ENCODE measurements around the gene TNIK.

Gene TNIK

DNA sequence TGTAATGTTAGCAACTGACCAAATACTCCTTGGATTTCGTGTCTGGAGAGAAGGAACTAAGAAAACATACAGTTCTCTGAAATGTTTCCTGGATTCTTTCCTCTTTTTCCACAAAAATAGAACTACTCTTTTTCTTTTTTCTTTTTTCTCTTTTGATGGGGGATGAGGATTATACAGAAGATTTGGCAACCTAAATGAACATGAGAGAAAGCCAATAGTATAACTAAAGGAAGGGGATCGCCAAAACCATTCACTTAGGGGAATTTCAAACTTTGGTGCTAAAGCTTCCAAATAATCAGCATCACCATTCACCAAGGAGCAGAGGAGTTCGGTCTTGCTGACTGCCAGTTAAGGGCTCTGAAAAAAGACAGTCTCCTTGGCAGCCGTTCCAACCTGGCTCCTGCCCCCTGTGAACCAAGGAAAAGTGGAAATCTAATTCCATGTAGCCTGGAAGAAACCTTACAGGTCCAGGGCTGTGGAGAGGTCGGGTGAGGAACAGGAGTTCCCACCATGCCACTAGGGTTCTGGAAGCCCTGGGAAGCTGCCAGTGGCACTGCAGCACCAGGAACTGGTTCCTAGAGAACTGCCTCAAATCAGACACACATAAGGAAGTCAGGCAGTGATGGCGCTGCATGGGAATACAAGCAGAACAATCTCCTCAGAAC is 176.9 kb downstream of the TNIK start:
- H3K27me3 ChIP-seq (ENCODE audit: insufficient read depth, low read length, poor library complexity, severe bottlenecking), result no peaks in the 10 kb centered on the region
- no peak overlapping the region for H2AFZ ChIP-seq (ENCODE audit: low read length)
- no peak overlapping the region for H3K4me2 ChIP-seq (ENCODE audit: low read depth, low read length, poor library complexity, severe bottlenecking)

DNA sequence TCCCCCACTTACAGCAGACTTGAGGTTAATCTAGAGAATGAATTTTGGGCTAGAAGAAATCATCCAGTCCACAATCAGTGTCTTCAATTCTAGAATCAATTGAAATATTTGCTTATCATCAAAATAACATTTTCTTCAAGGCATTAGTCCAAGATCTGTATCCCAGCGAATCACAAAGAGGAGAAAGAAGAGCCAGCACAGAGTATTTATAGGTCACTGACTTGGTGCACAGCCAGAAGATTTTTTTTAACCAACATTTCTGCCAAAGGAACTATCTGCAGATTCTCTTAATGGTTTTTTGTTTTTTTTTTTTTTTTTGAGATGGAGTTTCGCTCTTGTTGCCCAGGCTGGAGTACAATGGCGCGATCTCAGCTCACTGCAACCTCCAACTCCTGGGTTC is 178.2 kb downstream of the TNIK start:
- H3K4me3 ChIP-seq (ENCODE audit: low read length, poor library complexity, severe bottlenecking), result no peak overlapping the region
- H3K9ac ChIP-seq (ENCODE audit: low read depth, low read length, poor library complexity, severe bottlenecking), result no peak overlapping the region
- peaks cover 4% of the 10 kb centered on the region for H4K20me1 ChIP-seq (ENCODE audit: insufficient read depth, low read length, poor library complexity, severe bottlenecking)
- H3K36me3 ChIP-seq (ENCODE audit: insufficient read depth, low read length), result no peaks in the 10 kb centered on the region
- H3K4me1 ChIP-seq (ENCODE audit: insufficient read depth, low read length, poor library complexity, severe bottlenecking), result peaks cover 33% of the 10 kb centered on the region
- H3F3A ChIP-seq (ENCODE audit: low read depth), result no peaks in the 10 kb centered on the region
- H3K9me3 ChIP-seq (ENCODE audit: insufficient read depth, low read depth, low read length), result no peaks in the 10 kb centered on the region
- H2AFZ ChIP-seq (ENCODE audit: low read length), result no peak overlapping the region
- no peak for TF ChIP-seq EZH2phosphoT487 (IDR thresholded peaks at IDR 0.05; ENCODE audit: borderline replicate concordance)
- TF ChIP-seq, protein P1, sequence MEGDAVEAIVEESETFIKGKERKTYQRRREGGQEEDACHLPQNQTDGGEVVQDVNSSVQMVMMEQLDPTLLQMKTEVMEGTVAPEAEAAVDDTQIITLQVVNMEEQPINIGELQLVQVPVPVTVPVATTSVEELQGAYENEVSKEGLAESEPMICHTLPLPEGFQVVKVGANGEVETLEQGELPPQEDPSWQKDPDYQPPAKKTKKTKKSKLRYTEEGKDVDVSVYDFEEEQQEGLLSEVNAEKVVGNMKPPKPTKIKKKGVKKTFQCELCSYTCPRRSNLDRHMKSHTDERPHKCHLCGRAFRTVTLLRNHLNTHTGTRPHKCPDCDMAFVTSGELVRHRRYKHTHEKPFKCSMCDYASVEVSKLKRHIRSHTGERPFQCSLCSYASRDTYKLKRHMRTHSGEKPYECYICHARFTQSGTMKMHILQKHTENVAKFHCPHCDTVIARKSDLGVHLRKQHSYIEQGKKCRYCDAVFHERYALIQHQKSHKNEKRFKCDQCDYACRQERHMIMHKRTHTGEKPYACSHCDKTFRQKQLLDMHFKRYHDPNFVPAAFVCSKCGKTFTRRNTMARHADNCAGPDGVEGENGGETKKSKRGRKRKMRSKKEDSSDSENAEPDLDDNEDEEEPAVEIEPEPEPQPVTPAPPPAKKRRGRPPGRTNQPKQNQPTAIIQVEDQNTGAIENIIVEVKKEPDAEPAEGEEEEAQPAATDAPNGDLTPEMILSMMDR (conservative IDR thresholded peaks at IDR 0.05; ENCODE audit: low read length), result no peak
- no peaks in the 10 kb centered on the region for H3K9me2 ChIP-seq (replicated peaks; ENCODE audit: low read depth, low read length)
- no peaks in the 10 kb centered on the region for H3K27me3 ChIP-seq (ENCODE audit: insufficient read depth, low read length, poor library complexity, severe bottlenecking)
- no peak overlapping the region for H3K4me2 ChIP-seq (ENCODE audit: low read depth, low read length, poor library complexity, severe bottlenecking)
- H3K79me2 ChIP-seq (ENCODE audit: insufficient read depth, low read length), result peaks cover 78% of the 10 kb centered on the region

More for the DNA sequence above, 176.9 kb downstream of the TNIK start:
- TF ChIP-seq, protein P1 (conservative IDR thresholded peaks at IDR 0.05; ENCODE audit: low read length), result no peak
- no peak overlapping the region for H3K9ac ChIP-seq (ENCODE audit: low read depth, low read length, poor library complexity, severe bottlenecking)
- no peaks in the 10 kb centered on the region for H3K9me3 ChIP-seq (ENCODE audit: insufficient read depth, low read depth, low read length)
- H4K20me1 ChIP-seq (ENCODE audit: insufficient read depth, low read length, poor library complexity, severe bottlenecking), result peaks cover 4% of the 10 kb centered on the region
- H3F3A ChIP-seq (ENCODE audit: low read depth), result no peaks in the 10 kb centered on the region
- H3K36me3 ChIP-seq (ENCODE audit: insufficient read depth, low read length), result no peaks in the 10 kb centered on the region
- H3K4me1 ChIP-seq (ENCODE audit: insufficient read depth, low read length, poor library complexity, severe bottlenecking), result peaks cover 21% of the 10 kb centered on the region
- H3K4me3 ChIP-seq (ENCODE audit: low read length, poor library complexity, severe bottlenecking), result no peak overlapping the region
- peaks cover 72% of the 10 kb centered on the region for H3K79me2 ChIP-seq (ENCODE audit: insufficient read depth, low read length)
- H3K9me2 ChIP-seq (replicated peaks; ENCODE audit: low read depth, low read length), result no peaks in the 10 kb centered on the region

DNA sequence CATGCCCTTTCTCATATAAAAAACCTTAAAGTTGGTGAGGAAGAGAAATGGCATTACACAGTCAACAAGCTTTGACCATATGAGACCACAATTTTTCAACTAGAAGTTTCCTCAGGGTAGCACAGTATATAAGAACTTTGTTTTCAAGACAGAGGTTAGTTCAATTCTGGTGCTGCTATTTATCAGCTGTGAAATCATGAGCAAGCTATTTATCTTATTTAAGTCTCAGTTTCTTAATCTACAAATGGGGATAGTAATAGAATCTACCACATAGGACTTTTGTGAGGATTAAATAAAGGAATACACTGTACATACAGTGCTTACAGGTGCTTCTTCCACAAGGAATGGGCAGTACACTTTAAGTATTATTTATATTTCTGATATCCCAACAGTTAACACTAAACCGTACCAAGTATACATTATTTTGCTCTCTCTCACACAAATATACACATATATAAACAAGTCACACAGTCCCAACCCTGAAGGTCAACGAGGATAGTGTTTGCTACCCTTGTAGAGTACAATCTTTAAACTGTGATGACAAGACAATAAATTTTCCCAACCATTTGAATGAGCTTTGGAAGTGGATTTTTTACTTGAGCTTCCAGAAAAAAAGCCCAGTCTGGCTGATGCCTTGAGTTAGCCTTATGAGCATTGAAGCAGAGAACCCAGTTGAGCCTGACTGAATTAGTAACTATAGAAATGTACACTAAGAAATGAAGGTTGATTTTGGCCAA is 178.8 kb downstream of the TNIK start:
- H3K9ac ChIP-seq (ENCODE audit: low read depth, low read length, poor library complexity, severe bottlenecking), result no peak overlapping the region
- no peak overlapping the region for H3K4me3 ChIP-seq (ENCODE audit: low read length, poor library complexity, severe bottlenecking)
- H3K27me3 ChIP-seq (ENCODE audit: insufficient read depth, low read length, poor library complexity, severe bottlenecking), result no peaks in the 10 kb centered on the region
- H2AFZ ChIP-seq (ENCODE audit: low read length), result no peak overlapping the region
- peaks cover 32% of the 10 kb centered on the region for H3K4me1 ChIP-seq (ENCODE audit: insufficient read depth, low read length, poor library complexity, severe bottlenecking)
- no peaks in the 10 kb centered on the region for H3K9me3 ChIP-seq (ENCODE audit: insufficient read depth, low read depth, low read length)
- no peaks in the 10 kb centered on the region for H3K9me2 ChIP-seq (replicated peaks; ENCODE audit: low read depth, low read length)
- H3K79me2 ChIP-seq (ENCODE audit: insufficient read depth, low read length), result peaks cover 79% of the 10 kb centered on the region
- H3K4me2 ChIP-seq (ENCODE audit: low read depth, low read length, poor library complexity, severe bottlenecking), result no peak overlapping the region
- peaks cover 4% of the 10 kb centered on the region for H4K20me1 ChIP-seq (ENCODE audit: insufficient read depth, low read length, poor library complexity, severe bottlenecking)
- TF ChIP-seq, protein P1 (conservative IDR thresholded peaks at IDR 0.05; ENCODE audit: low read length), result no peak
- TF ChIP-seq EZH2phosphoT487 (IDR thresholded peaks at IDR 0.05; ENCODE audit: borderline replicate concordance), result no peak
- no peaks in the 10 kb centered on the region for H3K36me3 ChIP-seq (ENCODE audit: insufficient read depth, low read length)
- no peaks in the 10 kb centered on the region for H3F3A ChIP-seq (ENCODE audit: low read depth)

Measured in Loucy (cell line).